COLO668 (cell line): ENCODE measurements around the gene BHLHE41.

ENCODE experiments used
- DNase-seq: peaks from one replicate; lab custom pipeline; 2025; ENCODE audit not compliant: unreplicated experiment; lab: John Stamatoyannopoulos, UW

The BHLHE41 gene

GRCh38 chr12:26135010-26135420, 10.2 kb upstream of the BHLHE41 start:
- DNase-seq, result peak; percentile 37

- no peak for DNase-seq
Observed at GRCh38 chr12:26134540-26134939, 9.7 kb upstream of the BHLHE41 start.

- no peak for DNase-seq
Observed at GRCh38 chr12:26133521-26133920, 8.7 kb upstream of the BHLHE41 start.

- DNase-seq, result no peak
Observed at GRCh38 chr12:26132866-26133265, 8.0 kb upstream of the BHLHE41 start.

- no peak for DNase-seq
Observed at GRCh38 chr12:26131936-26132335, 7.1 kb upstream of the BHLHE41 start.

GRCh38 chr12:26130728-26131127, 5.9 kb upstream of the BHLHE41 start:
- DNase-seq, result no peak

- DNase-seq, result no peak
Observed at GRCh38 chr12:26128168-26128567, 3.3 kb upstream of the BHLHE41 start.

GRCh38 chr12:26127404-26127803, 2.6 kb upstream of the BHLHE41 start:
- DNase-seq, result no peak

GRCh38 chr12:26126340-26127284, 1.8 kb upstream of the BHLHE41 start:
- peak; percentile 85 for DNase-seq

- DNase-seq, result peak; percentile 86
Observed at GRCh38 chr12:26125400-26126339, 833 bp upstream of the BHLHE41 start.

- no peak for DNase-seq
Observed at GRCh38 chr12:26123482-26123980, 1.3 kb downstream of the BHLHE41 start.

GRCh38 chr12:26122681-26123481, 2.0 kb downstream of the BHLHE41 start:
- DNase-seq, result peak; percentile 69

GRCh38 chr12:26122061-26122680, 2.7 kb downstream of the BHLHE41 start:
- DNase-seq, result peak; percentile 69

GRCh38 chr12:26121323-26122060, 3.3 kb downstream of the BHLHE41 start:
- DNase-seq, result no peak

- no peak for DNase-seq
Observed at GRCh38 chr12:26120561-26121274, 4.1 kb downstream of the BHLHE41 start.

GRCh38 chr12:26119391-26119989, 5.3 kb downstream of the BHLHE41 start:
- DNase-seq, result peak; percentile 6

- DNase-seq, result no peak
Observed at GRCh38 chr12:26118308-26118707, 6.5 kb downstream of the BHLHE41 start.
